SU-DHL-6 (cell line): Measurements from ENCODE around the gene KLK15.

ENCODE experiments used
- H2AFZ ChIP-seq: fragments of 200-600 bp; sonication (generic); 2 replicates; pipeline ENCODE4 v1.6.1; 2014; ENCODE audit warnings: low read depth, mild to moderate bottlenecking, moderate library complexity, mixed read lengths, antibody characterized with exemption, low read length; ENCODE audit not compliant: severe bottlenecking
- H3F3A ChIP-seq: fragments of 200-600 bp; shearing (Covaris generic); 2 replicates; pipeline ENCODE4 v1.6.0; 2016; ENCODE audit warnings: antibody characterized with exemption, mild to moderate bottlenecking; ENCODE audit not compliant: insufficient read depth
- H3K27ac ChIP-seq: fragments of 200-600 bp; sonication (generic); 2 replicates; pipeline ENCODE4 v1.5.1; 2016; ENCODE audit warnings: low read depth, mild to moderate bottlenecking, low read length, moderate library complexity, mixed read lengths
- H3K27me3 ChIP-seq: fragments of 200-600 bp; sonication (generic), shearing (Covaris generic); 2 replicates; pipeline ENCODE4 v1.6.0; 2014; ENCODE audit warnings: mild to moderate bottlenecking, low read length
- H3K36me3 ChIP-seq: fragments of 200-600 bp; sonication (generic); 2 replicates; pipeline ENCODE4 v1.6.1; 2014; ENCODE audit warnings: mild to moderate bottlenecking, low read length, mixed read lengths
- H3K4me2 ChIP-seq: fragments of 300-600, 200-600 bp; shearing (Covaris generic), sonication (generic); 2 replicates; pipeline ENCODE4 v1.6.0; 2014; ENCODE audit warnings: low read length, low read depth, mild to moderate bottlenecking; ENCODE audit not compliant: poor library complexity, severe bottlenecking
- H3K4me3 ChIP-seq: fragments of 200-600 bp; sonication (generic); 2 replicates; pipeline ENCODE4 v1.5.1; 2014; ENCODE audit warnings: antibody characterized with exemption, low read length, mild to moderate bottlenecking, mixed read lengths; ENCODE audit not compliant: insufficient read depth, poor library complexity, severe bottlenecking
- H3K79me2 ChIP-seq: fragments of 200-600 bp; sonication (generic); 2 replicates; pipeline ENCODE4 v1.6.1; 2014; ENCODE audit warnings: mild to moderate bottlenecking, low read length, moderate library complexity; ENCODE audit not compliant: insufficient read depth
- H3K9ac ChIP-seq: fragments of 200-600 bp; sonication (generic); 2 replicates; pipeline ENCODE4 v1.7.0; 2014; ENCODE audit warnings: mild to moderate bottlenecking, low read length
- H3K9me2 ChIP-seq: fragments of 200-600 bp; sonication (generic); replicated peaks from 2 replicates; pipeline ENCODE4 v1.6.1; 2014; ENCODE audit warnings: low read length; ENCODE audit not compliant: insufficient read depth
- H3K9me3 ChIP-seq: fragments of 200-600 bp; sonication (generic); 2 replicates; pipeline ENCODE4 v1.6.1; 2014; ENCODE audit warnings: low read length, mixed read lengths; ENCODE audit not compliant: insufficient read depth
- H4K20me1 ChIP-seq: fragments of 200-600 bp; sonication (generic); 2 replicates; pipeline ENCODE4 v1.6.1; 2014; ENCODE audit warnings: low read depth, mild to moderate bottlenecking, antibody characterized with exemption, low read length, moderate library complexity, mixed read lengths
- CTCF ChIP-seq: fragments of 200-600 bp; sonication (generic); IDR thresholded peaks from one replicate; pipeline ENCODE4 v1.5.1; 2017; ENCODE audit warnings: antibody characterized with exemption, mild to moderate bottlenecking, low read length, moderate library complexity; ENCODE audit not compliant: insufficient read depth, poor library complexity, severe bottlenecking
- EZH2phosphoT487 ChIP-seq: fragments of 200-600 bp; sonication (generic), shearing (Covaris generic); conservative IDR thresholded peaks from 2 replicates; pipeline ENCODE4 v1.6.1; 2018; ENCODE audit warnings: mild to moderate bottlenecking, antibody characterized with exemption, low read length, moderate library complexity, mixed read lengths

Gene KLK15

GRCh38 chr19:50821622-50822021 lies 11.8 kb downstream of the KLK15 start:
- Histone ChIP-seq H3K9me3 (no peaks in the 10 kb centered on the region), H3K27me3 (no peaks in the 10 kb centered on the region), H3K9ac (no peak overlapping the region), H3F3A (no peaks in the 10 kb centered on the region), H3K36me3 (no peaks in the 10 kb centered on the region), H3K4me2 (no peak overlapping the region), H3K9me2 (no peaks in the 10 kb centered on the region), H4K20me1 (no peaks in the 10 kb centered on the region), H3K79me2 (no peaks in the 10 kb centered on the region), H3K4me3 (no peak overlapping the region), H2AFZ (no peak overlapping the region), H3K27ac (no peak overlapping the region)
- no peak for TF ChIP-seq EZH2phosphoT487
- no peak for TF ChIP-seq CTCF

- TF ChIP-seq EZH2phosphoT487 (no peak), CTCF (no peak)
- no peaks in the 10 kb centered on the region for H3F3A ChIP-seq
- H3K9ac ChIP-seq: no peak overlapping the region
- no peaks in the 10 kb centered on the region for H3K36me3 ChIP-seq
- no peaks in the 10 kb centered on the region for H3K9me3 ChIP-seq
- H3K9me2 ChIP-seq: no peaks in the 10 kb centered on the region
- H3K27ac ChIP-seq: no peak overlapping the region
- no peaks in the 10 kb centered on the region for H3K27me3 ChIP-seq
- H4K20me1 ChIP-seq: no peaks in the 10 kb centered on the region
- no peak overlapping the region for H3K4me3 ChIP-seq
- H3K79me2 ChIP-seq: no peaks in the 10 kb centered on the region
- H2AFZ ChIP-seq: no peak overlapping the region
- H3K4me2 ChIP-seq: no peak overlapping the region
Observed at GRCh38 chr19:50821248-50821612, 12.1 kb downstream of the KLK15 start.

GRCh38 chr19:50820549-50821247 lies 12.7 kb downstream of the KLK15 start:
- Histone ChIP-seq H3K4me3 (no peak overlapping the region), H3F3A (no peaks in the 10 kb centered on the region), H4K20me1 (no peaks in the 10 kb centered on the region), H3K9me2 (no peaks in the 10 kb centered on the region), H3K79me2 (no peaks in the 10 kb centered on the region), H3K27ac (no peak overlapping the region), H3K27me3 (no peaks in the 10 kb centered on the region), H3K9ac (no peak overlapping the region), H3K9me3 (no peaks in the 10 kb centered on the region), H3K4me2 (no peak overlapping the region), H3K36me3 (no peaks in the 10 kb centered on the region), H2AFZ (no peak overlapping the region)
- TF ChIP-seq EZH2phosphoT487 (no peak), CTCF (no peak)
